ENCODE measurements around the gene CTCFL.

DNA sequence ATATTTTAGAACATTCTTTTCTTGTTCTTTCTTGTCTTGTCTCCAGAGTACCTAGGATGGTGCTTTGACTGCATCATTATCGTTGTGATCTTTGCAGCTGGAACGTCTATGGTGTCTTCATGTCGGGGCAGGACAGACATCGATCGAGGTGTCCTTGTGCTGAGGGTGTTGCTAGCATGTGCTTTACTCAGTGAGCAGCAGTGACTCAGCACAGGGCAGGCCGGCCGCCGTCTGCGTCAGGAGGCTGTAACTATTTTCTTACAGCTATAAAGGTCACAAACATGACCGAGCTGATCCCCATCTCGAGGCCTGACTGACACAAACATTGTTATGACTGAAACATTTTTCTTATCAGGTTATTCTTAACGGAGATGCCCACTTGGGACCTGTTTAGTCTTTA, 14.9 kb upstream of the CTCFL start:
- TF ChIP-seq, protein P1, sequence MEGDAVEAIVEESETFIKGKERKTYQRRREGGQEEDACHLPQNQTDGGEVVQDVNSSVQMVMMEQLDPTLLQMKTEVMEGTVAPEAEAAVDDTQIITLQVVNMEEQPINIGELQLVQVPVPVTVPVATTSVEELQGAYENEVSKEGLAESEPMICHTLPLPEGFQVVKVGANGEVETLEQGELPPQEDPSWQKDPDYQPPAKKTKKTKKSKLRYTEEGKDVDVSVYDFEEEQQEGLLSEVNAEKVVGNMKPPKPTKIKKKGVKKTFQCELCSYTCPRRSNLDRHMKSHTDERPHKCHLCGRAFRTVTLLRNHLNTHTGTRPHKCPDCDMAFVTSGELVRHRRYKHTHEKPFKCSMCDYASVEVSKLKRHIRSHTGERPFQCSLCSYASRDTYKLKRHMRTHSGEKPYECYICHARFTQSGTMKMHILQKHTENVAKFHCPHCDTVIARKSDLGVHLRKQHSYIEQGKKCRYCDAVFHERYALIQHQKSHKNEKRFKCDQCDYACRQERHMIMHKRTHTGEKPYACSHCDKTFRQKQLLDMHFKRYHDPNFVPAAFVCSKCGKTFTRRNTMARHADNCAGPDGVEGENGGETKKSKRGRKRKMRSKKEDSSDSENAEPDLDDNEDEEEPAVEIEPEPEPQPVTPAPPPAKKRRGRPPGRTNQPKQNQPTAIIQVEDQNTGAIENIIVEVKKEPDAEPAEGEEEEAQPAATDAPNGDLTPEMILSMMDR (conservative IDR thresholded peaks at IDR 0.05 in 1 of 2, IDR thresholded peaks at IDR 0.05 in 1 of 2; ENCODE audit: low read depth in 1 of 2, low read length in 2 of 2): no peak
- TF ChIP-seq EZH2 (IDR thresholded peaks at IDR 0.05; ENCODE audit: low read length, missing control alignments): no peak

Measured in fibroblast of lung (primary cell).